Gastroesophageal sphincter (tissue), 3 donors: ENCODE results near the gene GTPBP1.

Source experiments
- CTCF ChIP-seq, 4 experiments: fragments of 200-600 bp in 2 of 4; fragments of 450-650 bp in 2 of 4; sonication (generic) in 1 of 4; IDR thresholded peaks; one replicate each; pipeline ENCODE4 v1.5.1; 2017 to 2019; ENCODE audit warnings: antibody characterized with exemption in 4 of 4, mild to moderate bottlenecking in 2 of 4, moderate library complexity in 2 of 4
- EP300 ChIP-seq: sonication (generic); formaldehyde crosslinking; IDR thresholded peaks from one replicate; pipeline ENCODE4 v1.6.1; 2017; ENCODE audit warnings: antibody characterized with exemption, mild to moderate bottlenecking
- POLR2A ChIP-seq, 2 donors: fragments of 450-650 bp; IDR thresholded peaks; one replicate each; pipeline ENCODE4 v1.6.1; 2017; ENCODE audit warnings: antibody characterized with exemption in 2 of 2, mild to moderate bottlenecking in 2 of 2, moderate library complexity in 1 of 2
- POLR2AphosphoS5 ChIP-seq: sonication (generic); formaldehyde crosslinking; IDR thresholded peaks from one replicate; pipeline ENCODE4 v1.6.1; 2017; ENCODE audit warnings: antibody characterized with exemption

- TF ChIP-seq CTCF (IDR thresholded peaks at IDR 0.05) (no peak), EP300 (no peak), POLR2A (IDR thresholded peaks at IDR 0.05) (no peak), POLR2AphosphoS5 (no peak)
These were observed 11.1 kb downstream of the GTPBP1 start for GRCh38 chr22:38716826-38717225.
